Prostate gland (tissue), 2 donors: Measurements from ENCODE around the gene TAGAP.

ENCODE experiments used
- CTCF ChIP-seq, 4 experiments: fragments of 200-600 bp in 2 of 4; fragments of 450-650 bp in 2 of 4; sonication (generic) in 2 of 4; IDR thresholded peaks; 1 replicate in 3 of 4; 2 replicates in 1 of 4; pipeline ENCODE4 v1.5.1; 2016 to 2019; ENCODE audit warnings: antibody characterized with exemption in 4 of 4, mild to moderate bottlenecking in 2 of 4, moderate library complexity in 2 of 4
- POLR2A ChIP-seq: fragments of 450-650 bp; IDR thresholded peaks from one replicate; pipeline ENCODE4 v1.6.1; 2016; ENCODE audit warnings: antibody characterized with exemption, mild to moderate bottlenecking

GRCh38 chr6:159074120-159074684, 29.4 kb upstream of the TAGAP start:
- TF ChIP-seq CTCF (IDR thresholded peaks at IDR 0.05): no peak
- TF ChIP-seq POLR2A: no peak
